SIG-M5 (cell line): Measurements from ENCODE around the gene FCGBP.
"Not testable (repeated sequence)": the region's sequence is repeated elsewhere in the genome, so short reads cannot be mapped to it uniquely, and the experiment has no call there.

Experiments used
- DNase-seq: peaks from one replicate; lab custom pipeline; 2025; lab: John Stamatoyannopoulos, UW

FCGBP gene

DNA sequence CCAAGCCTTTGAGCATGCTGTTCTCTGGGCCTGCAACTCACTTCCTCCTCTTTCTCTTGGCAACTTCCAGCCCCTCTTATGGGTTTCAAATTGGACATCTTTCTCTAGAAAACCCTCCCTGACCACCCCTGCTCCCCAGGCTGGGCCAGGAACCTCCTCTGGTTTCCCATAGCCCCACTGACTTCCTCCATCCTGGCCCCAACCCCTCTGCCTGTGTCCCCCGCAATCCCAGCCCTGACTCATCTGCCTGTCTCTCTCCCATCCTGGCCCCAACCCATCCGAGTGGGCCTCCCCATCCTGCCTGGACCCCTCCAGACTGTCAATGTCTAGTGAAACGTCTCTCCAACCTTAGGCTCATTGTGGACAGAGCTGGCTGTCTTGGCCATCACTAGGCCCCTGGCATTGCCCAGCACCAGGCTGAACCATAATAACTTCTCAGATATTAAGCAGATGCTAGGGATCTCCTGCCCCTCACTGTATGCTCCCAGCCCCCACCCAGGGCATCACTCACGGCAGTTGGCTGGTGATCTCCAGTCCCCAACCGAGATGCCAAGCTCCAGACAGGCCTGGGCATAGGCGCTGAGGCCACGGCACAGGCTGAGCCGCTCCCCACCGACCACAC lies 16.8 kb downstream of the FCGBP start:
- no peak for DNase-seq

DNA sequence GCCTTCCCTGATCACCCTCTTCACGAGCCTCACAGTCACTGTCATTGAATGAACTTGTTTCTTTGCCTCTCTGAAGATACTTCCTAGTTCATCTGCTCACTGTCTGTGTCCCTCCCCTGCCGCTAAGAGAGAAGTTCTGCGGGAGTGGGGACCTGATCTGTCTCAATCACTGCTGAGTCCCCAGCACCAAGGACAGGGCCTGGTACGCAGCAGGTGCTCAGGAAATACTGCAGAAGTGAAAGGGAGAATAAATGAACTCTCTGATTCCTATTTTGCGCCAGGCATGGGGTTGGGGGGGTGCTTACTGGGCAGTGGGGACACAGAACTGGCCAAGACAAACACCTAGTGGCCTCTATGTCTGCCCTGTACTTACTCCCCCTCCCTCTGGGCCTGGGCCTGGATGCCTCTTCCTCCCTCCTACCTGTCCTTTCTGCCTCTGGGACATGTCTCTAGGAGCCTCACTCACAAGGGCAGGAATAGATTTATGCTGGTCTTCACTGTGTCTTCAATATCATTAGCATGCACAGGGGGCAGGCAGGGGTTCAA lies 17.5 kb downstream of the FCGBP start:
- DNase-seq, result no peak

DNA sequence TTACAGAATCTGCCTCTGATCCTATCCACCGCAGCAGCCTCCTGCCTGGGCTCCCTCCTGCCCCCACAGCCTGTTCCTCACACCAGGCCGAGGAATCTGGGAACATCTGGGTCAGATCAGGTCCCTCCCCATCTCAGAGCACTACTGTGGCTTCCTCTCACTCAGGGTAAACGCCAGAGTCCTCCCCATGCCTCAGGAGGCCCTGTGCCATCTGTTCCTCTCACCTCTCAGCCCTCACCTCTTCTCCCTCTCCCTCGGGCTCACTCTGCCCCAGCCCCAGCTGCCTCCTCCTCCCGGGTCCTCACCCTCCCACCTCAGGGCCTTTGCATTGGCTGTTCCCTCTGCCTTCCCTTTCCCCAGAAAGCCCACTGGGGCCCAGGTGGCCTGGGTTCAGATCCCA lies 18.2 kb downstream of the FCGBP start:
- DNase-seq, result no peak

DNA sequence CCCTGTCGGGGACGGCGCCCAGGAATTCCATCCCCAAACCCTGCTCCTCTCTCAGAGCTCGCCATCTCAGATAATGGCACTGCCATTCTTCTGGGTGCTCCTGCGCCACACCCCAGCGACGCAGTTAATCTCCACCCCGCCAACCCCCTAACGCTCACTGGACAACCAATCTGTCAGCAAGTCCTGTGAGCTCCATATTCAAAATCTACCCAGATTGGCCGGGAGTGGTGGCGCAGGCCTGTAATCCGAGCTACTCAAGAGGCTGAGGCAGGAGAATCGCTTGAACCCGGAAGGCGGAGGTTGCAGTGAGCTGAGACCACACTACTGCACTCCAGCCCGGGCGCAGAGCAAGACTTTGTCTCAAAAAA lies 18.6 kb downstream of the FCGBP start:
- no peak for DNase-seq

DNA sequence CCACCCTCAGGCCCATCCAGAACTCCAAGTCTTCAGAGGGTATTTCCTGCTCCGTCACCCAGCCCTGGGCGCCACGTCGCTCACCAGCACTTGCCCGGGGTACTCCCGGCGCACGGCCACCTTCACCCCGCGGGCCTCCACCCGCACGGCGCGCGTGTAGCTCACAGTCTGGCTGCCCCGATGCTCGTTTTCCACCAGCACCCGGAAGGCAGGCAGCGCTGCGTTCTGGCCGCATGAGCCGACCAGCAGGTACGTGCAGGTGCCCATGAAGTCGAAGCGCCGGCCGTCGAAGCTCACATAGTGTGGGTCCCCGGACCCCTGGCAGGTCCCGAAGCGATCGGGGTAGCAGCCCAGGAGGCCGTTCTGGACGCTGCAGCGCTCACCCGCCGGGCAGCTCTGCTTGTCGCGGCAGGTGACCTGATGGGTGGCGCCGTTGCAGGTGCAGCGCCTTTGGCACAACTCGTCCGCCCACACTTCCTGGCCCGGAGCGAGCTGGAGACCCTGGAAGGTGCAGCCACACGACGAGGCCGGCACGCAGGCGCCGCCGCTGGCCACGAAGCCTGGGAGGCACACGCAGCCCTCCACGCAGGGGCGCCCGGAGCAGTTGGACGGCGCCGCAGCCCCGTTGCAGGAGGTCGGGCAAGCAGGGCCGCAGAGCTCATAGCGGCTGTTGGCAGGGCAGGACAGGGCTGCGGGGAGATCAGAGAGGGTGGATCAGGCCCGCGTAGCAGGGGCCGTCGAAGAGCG lies 19.2 kb downstream of the FCGBP start:
- no peak for DNase-seq

DNA sequence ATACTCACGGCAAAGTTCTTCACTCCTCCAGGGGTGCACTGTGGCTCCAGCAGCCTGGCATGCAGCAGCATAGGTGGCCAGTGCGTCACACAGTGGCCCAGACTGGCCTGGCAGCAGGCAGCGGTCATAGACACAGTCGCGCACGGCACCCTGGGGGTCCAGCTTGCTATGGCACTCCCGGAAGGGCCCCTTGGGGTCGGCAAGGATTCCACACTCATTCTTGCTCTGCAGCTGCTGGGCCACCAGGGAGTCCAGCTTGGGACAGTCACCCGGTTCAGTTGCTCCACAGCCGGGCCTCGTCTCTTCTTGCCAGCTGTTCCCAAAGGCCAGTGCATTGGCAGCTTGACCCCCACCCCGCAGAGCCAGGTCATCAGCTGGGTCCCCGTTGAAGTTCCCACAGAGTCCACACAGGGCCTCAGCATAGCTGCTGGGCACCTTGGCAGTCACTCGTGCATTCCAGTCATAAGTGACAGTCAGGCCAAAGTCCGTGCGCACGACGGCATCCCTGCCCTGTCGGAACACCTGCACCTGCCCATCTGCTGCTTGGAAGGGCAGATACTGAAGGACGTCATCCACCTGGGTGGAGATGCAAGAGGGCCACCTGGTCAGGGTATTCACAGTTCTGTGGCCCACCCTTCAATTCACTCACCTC lies 20.6 kb downstream of the FCGBP start:
- DNase-seq, result no peak

DNA sequence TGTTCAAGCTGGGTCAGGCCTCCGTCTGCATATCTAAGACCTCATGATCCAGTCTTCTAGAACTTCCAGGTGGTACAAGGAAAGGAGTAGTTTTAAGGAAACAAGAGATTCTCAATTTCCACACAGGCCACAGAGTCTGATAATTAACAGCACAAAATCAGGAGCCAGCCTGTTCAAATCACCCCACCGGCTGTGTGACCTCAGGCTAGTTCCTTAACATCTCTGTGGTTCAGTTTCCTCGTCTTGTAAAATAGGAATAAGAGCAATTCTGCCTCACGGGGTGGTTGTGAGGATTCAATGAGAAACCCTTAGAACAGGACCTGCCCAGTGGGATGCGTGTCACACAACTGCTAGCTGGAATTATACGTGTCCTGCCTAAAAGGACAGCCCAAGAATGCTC lies 25.6 kb downstream of the FCGBP start:
- no peak for DNase-seq

DNA sequence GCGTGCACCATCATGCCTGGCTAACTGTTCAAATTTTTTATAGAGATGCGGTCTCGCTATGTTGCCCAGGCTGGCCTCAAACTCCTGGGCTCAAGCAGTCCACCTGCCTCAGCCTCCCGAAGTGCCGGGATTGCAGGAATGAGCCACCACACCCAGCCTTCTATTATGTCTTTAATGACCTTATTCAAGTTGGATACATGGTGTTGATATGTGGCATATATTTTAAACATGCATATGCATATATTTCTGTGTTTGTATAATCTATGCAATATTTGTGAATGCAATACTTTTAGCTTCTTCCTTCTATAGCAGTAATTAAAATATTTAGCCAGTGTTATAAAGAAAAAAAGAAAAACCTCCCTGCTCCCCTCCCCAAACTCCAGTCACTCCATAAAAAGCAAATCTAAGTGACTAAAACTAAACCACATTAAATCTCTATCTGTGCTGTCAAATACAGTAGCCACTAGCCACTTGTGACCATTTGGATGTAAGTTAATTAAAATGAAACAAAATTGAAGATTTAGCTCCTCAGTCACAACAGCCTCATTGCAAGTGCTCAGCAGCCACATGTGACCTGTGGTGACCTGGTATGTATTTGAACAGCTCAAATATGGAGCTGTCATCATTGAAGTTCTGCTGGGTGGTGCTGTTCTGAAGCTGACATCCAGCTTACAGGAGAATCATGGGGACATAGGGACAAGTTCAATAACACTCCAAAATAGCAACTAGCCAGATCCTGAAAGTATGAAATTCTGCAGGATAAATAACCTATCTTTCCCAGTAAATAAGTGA lies 27.4 kb downstream of the FCGBP start:
- no peak for DNase-seq

DNA sequence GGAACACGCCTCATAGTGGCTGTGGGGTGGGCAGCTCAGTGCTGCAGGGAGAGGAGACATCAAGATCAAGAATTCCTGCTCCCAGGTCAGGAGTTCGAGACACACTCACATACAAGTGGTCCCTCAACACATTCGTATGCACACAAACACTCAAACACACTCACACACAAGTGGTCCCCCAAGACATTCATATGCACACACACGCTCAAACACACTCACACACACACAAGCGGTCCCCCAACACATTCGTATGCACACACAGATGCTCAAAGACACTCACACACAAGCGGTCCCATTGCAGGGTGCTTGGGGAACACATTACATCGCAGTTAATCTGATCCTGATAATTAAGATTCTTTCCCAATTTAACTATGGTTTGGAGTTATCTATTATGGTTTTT lies 28.2 kb downstream of the FCGBP start:
- DNase-seq, result no peak

DNA sequence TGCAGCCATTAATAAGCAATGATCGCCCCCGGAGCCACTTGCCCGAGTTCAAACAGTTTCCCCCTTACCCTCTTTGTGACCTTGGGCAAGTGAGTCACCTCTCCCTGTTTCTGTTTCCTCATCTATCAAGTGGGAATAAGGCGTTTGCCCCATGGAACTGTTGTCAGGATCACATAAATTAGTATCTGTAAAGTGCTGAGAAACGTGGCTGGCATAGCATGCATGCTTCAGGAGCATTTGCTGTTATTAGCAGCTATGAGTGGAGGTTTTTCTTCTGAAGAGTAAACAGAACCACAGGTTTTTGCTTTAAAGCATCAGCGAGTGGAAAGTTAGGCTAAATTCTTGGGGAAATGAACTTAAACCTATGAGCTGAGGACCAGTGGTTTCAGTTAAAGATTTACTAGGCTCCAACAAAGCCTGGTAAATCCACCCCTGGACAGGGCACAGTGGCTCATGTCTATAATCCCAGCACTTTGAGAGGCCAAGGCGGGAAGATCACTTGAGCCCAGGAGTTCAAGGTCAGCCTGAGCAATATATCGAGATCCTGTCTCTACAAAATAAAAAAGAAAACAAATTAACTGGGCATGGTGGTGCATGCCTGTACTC lies 30.8 kb downstream of the FCGBP start:
- DNase-seq, result not testable (repeated sequence)

DNA sequence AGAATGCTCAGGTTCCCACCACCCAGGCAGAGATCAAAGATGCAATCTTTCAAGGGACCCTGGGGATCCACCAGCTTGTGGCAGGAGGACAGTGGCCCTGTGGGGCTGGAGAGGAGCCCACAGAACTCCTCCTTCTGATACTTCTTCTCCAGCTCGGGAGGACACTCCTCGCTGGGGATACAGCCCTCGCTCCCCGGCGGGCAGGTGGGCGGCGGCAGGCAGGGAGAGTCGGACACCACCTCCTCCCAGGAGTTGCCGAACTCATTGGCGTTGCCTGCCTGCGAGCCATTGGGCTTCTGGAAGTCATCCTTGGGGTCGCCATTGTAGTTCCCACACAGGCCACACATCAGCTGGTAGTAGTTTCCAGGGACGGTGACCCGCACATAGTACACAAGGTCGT lies 32.1 kb downstream of the FCGBP start:
- DNase-seq, result not testable (repeated sequence)

DNA sequence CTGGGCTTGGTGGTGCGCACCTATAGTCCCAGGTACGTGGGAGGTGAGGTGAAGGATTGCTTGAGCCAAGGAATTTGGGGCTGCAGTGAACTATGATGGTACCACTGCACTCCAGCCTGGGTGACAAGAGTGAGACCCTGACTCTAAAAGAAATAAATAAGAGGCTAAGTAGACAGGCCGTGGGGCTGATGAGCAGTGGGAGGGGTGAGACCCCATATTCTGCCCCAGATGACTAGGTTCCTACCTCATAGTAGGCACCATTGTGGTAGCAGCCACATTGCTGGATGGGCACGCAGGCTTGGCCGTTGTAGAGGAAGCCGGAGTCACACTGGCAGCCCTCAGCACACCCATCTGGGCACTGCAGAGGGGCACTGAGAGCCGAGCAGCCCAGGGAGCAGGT lies 32.8 kb downstream of the FCGBP start:
- DNase-seq, result not testable (repeated sequence)

DNA sequence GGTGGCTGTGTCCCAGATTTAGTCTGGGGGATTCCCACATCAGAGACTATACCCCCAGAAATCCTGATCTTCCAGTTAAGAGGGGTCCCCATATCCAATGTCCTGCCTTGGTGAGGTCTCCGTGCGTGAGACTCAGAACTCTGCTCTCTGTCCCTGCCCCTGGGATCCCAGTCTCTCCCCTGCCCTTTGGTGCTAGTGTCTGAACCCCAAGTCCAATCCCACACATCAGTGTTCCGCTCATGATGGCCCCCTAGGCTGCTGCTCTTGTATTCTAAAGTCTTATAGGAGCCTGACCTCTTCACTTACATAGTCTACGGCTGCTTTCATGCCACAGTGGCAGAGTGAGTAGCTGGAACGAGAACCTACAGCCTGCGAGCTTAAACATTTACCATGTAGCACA lies 35.6 kb downstream of the FCGBP start:
- DNase-seq, result not testable (repeated sequence)

DNA sequence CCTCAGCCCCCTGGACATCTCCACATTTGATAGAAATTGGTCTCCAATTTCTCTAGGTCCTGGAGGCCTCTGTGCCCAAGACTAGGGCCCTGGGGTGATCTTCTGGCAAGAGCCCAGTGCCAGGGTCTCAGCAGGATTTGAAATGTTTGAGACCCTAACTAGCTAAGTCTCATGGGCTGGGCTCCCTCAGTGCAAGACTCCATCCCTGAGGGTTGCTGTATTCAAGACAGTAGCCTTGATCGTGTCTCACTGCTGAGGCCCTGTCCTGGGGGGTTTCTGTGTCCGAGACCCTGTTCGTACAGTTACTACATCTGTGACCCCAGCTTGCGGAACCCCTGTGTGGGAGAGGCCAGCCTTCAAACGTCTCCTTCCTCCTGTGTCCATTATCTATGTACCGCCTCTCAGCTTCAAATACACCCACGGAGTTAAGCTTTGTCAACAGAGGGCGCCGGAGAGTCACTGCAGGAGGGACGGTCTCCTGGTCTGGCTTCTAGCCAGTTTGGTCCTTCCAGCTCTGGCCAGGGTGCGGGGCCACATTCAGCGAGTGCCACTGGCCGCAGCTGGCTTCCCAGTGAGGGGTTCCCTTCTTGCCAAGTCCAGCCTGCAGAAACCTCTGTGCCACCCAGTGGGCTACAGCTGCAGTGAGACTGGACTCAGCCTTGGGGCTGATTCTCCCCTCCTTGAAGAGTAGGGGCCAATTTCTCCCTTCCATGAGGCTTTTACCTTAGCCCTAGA lies 36.8 kb downstream of the FCGBP start:
- DNase-seq, result not testable (repeated sequence)

DNA sequence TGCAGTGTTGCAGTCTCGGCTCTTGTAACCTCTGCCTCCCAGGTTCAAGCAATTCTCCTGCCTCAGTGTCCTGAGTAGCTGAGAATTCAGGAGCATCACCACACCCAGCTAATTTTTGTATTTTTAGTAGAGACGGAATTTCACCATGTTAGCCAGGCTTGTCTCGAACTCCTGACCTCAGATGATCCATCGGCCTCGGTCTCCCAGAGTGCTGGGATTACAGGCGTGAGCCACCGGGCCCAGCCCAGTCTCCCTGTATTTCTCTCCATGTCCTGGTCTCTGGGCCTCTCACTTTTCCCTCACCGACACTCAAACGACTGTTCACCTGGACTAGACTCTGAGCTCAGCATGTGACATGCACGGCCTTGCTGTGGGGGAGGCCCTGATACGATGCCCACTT lies 39.3 kb downstream of the FCGBP start:
- not testable (repeated sequence) for DNase-seq

DNA sequence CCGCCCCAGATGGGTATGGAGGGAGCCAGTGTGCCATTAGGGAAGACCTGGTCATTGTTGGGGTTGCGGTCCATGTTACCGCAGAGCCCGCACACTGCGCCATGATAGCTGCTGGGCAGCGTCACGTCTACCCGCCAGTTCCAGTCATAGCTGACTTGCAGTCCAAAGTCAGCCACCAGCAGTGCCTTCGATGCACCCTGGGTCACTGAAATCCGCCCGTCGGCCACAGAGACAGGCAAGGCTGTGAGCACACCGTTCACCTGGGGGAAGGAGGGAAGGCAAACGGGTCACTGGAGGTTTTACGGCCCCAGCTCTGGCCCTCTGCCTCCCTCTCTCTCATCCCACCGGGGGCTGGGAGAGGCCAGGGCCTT lies 40.2 kb downstream of the FCGBP start:
- not testable (repeated sequence) for DNase-seq

DNA sequence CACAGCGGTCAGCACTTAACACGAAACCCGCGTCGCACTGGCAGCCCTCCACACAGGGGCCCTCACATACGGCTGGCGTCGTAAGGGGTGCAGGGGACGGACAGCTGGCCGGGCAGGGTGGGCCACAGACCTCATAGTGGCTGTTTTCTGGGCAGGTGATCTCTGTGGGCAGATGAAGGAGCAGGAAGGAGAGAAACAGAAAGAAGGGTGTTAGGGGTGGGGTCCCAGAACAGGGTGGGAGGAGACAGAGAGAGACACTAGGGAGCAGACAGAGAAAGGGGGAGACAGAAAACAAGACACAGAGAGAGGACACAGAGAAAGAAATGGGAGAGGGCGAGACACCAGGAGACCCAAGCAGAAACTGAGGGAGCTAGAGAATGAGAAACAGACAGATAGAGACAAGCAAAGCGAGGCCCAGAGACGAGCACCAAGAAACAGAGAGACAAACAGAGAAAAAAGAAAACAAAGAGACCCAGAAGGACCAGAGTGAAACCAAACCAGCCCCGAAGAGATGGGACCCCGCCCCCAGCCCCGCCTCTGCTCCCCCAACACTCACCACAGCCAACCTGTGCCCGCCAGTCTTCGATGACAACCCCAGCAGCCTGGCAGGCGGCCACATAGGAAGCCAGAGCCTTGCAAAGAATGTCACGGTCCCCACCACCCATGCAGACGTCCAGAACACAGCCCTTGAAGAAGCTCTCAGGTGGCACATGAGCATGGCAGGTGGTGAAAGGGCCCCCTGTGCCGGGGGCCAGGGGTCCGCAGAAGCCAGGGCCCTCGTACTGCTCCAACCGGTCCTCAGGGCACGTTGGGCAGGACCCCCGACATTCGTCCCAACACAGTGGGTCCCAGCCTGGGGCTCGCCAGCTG lies 40.8 kb downstream of the FCGBP start:
- not testable (repeated sequence) for DNase-seq

DNA sequence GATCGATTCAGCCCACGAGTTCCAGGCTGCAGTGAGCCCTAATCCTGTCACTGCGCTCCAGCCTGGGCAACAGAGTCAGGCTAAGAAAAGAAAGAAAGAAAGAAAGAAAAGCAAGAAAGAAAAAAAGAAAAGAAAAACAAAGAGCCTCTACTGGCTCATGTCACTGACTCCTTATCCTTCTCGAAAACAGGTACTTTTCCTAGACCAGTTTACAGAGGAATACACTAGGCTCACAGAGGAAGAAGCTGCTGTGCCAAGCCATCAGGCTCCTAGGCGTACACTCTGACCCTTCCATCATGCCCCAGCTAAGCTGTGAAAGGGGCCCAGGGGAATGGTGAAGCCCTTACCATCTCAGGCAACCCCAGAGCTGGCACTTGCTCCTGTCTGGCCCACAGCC lies 41.9 kb downstream of the FCGBP start:
- not testable (repeated sequence) for DNase-seq

DNA sequence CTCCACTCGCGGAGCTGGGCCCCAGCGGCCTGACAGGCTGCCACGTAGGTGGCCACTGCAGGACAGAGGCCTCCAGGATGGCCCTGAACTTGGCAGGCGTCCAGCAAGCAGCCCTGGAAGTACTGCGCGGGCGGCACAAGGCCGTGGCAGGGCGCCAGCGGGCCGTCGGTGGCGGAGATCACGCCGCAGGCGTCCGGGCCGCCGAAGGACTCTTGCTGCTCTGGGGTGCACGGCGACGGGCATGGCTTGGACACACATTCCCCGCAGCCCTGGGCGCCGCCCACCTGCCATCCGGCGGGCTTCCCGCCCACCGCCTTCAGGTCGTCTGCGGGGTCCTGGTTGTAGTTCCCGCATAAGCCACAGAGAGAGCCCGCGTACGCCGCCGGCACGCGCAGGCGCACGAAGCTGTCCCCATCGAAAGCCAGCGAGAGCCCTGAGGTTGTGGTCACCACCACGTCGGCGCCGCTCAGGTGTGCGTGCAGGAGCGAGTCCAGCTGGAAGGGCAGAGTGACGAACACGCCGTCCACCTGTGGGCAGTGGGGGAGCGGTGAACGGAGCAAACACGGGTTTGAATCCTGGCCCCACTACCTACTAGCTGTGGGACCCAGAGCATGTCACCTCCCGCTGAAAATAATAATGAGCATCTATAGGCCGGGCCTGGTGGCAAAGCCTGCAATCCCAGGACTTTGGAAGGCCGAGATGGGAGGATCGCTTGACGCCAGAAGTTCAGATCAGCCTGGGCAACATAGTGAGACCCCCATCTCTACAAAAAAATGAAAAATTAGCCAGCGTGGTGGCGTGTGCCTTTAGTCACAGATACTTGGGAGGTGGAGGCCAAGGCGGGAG lies 42.6 kb downstream of the FCGBP start:
- not testable (repeated sequence) for DNase-seq
